ENCODE data around the gene AMELX. TPM values are rescaled to one million over a fixed set of nuclear protein-coding genes. Genes with fewer than 3 reads are reported as not detected.

AMELX gene
- total RNA-seq, 1 experiment from 2014 or later, result not detected

GRCh38 chrX:11347300-11347699 lies 54.1 kb downstream of the AMELX start:
- BruUV-seq (replicated peaks), result no TSS peak
- Histone ChIP-seq H3K4me1 (ENCODE audit: insufficient read depth, low read length, poor library complexity, severe bottlenecking) (no peaks in the 10 kb centered on the region), H3K4me3 (ENCODE audit: low read depth, low read length, poor library complexity, severe bottlenecking) (no peak overlapping the region), H3K9me3 (ENCODE audit: low read depth, low read length, poor library complexity, severe bottlenecking) (no peaks in the 10 kb centered on the region), H3K36me3 (ENCODE audit: insufficient read depth, low read length, poor library complexity, severe bottlenecking) (no peaks in the 10 kb centered on the region), H3K27me3 (replicated peaks; ENCODE audit: insufficient read depth, low read depth, low read length, poor library complexity) (peaks cover 3% of the 10 kb centered on the region), H3K27ac (ENCODE audit: low read depth, low read length, poor library complexity, severe bottlenecking) (no peak overlapping the region)
- no peak for DNase-seq (ENCODE audit: low spot score)
- CTCF ChIA-PET, result no interaction called here
- intact Hi-C loops (cut with micrococcal nuclease; ENCODE audit: unreplicated experiment), result no loop called here
- POLR2A ChIA-PET (ENCODE audit: low non-redundant PET), result no interaction called here
- no peak for TF ChIP-seq EZH2 (IDR thresholded peaks at IDR 0.05; ENCODE audit: borderline replicate concordance, low read depth, low read length, poor library complexity, severe bottlenecking)
- TF ChIP-seq CTCF (conservative IDR thresholded peaks at IDR 0.05; ENCODE audit: low read depth, low read length), result no peak

- Histone ChIP-seq H3K27me3 (replicated peaks; ENCODE audit: insufficient read depth, low read depth, low read length, poor library complexity) (peaks cover 3% of the 10 kb centered on the region), H3K9me3 (ENCODE audit: low read depth, low read length, poor library complexity, severe bottlenecking) (no peaks in the 10 kb centered on the region), H3K4me3 (ENCODE audit: low read depth, low read length, poor library complexity, severe bottlenecking) (no peak overlapping the region), H3K36me3 (ENCODE audit: insufficient read depth, low read length, poor library complexity, severe bottlenecking) (no peaks in the 10 kb centered on the region), H3K27ac (ENCODE audit: low read depth, low read length, poor library complexity, severe bottlenecking) (no peak overlapping the region), H3K4me1 (ENCODE audit: insufficient read depth, low read length, poor library complexity, severe bottlenecking) (no peaks in the 10 kb centered on the region)
- DNase-seq (ENCODE audit: low spot score), result no peak
- intact Hi-C loops (cut with micrococcal nuclease; ENCODE audit: unreplicated experiment), result no loop called here
- ChIA-PET CTCF (no interaction called here), POLR2A (ENCODE audit: low non-redundant PET) (no interaction called here)
- BruUV-seq (replicated peaks), result no TSS peak
- TF ChIP-seq EZH2 (IDR thresholded peaks at IDR 0.05; ENCODE audit: borderline replicate concordance, low read depth, low read length, poor library complexity, severe bottlenecking) (no peak), CTCF (conservative IDR thresholded peaks at IDR 0.05; ENCODE audit: low read depth, low read length) (no peak)
These were observed 55.8 kb downstream of the AMELX start for GRCh38 chrX:11349020-11349419.

GRCh38 chrX:11349661-11350337 lies 56.6 kb downstream of the AMELX start:
- peaks cover 3% of the 10 kb centered on the region for H3K27me3 ChIP-seq (replicated peaks; ENCODE audit: insufficient read depth, low read depth, low read length, poor library complexity)
- H3K36me3 ChIP-seq (ENCODE audit: insufficient read depth, low read length, poor library complexity, severe bottlenecking), result no peaks in the 10 kb centered on the region
- ChIA-PET POLR2A (ENCODE audit: low non-redundant PET) (no interaction called here), CTCF (no interaction called here)
- no peaks in the 10 kb centered on the region for H3K9me3 ChIP-seq (ENCODE audit: low read depth, low read length, poor library complexity, severe bottlenecking)
- no peak for DNase-seq (ENCODE audit: low spot score)
- intact Hi-C loops (cut with micrococcal nuclease; ENCODE audit: unreplicated experiment), result no loop called here
- H3K4me3 ChIP-seq (ENCODE audit: low read depth, low read length, poor library complexity, severe bottlenecking), result no peak overlapping the region
- TF ChIP-seq CTCF (conservative IDR thresholded peaks at IDR 0.05; ENCODE audit: low read depth, low read length) (no peak), EZH2 (IDR thresholded peaks at IDR 0.05; ENCODE audit: borderline replicate concordance, low read depth, low read length, poor library complexity, severe bottlenecking) (no peak)
- H3K27ac ChIP-seq (ENCODE audit: low read depth, low read length, poor library complexity, severe bottlenecking), result no peak overlapping the region
- BruUV-seq (replicated peaks), result no TSS peak
- H3K4me1 ChIP-seq (ENCODE audit: insufficient read depth, low read length, poor library complexity, severe bottlenecking), result no peaks in the 10 kb centered on the region

Small RNA genes lying within 50 kb of the gene (microRNA-seq; reads per million reads assigned to microRNA genes)
- not detected for gene MIR548AX

Other genes with a start within 250 kb of the AMELX start
- gene HCCS, start 182.1 kb upstream of the AMELX start, total RNA-seq (2021), result 40.2 and 51.2 TPM in 2 replicates

Data from A673 (cell line).